GM18873 (cell line): ENCODE measurements around the gene CNTN5.

ENCODE experiments used
- ATAC-seq: cut with Tn5 transposase; IDR thresholded peaks from one replicate; pipeline ENCODE4 v1.9.1; 2021; ENCODE audit warnings: mild to moderate bottlenecking, moderate library complexity, moderate number of reproducible peaks; ENCODE audit not compliant: unreplicated experiment, low FRiP score

Gene CNTN5

DNA sequence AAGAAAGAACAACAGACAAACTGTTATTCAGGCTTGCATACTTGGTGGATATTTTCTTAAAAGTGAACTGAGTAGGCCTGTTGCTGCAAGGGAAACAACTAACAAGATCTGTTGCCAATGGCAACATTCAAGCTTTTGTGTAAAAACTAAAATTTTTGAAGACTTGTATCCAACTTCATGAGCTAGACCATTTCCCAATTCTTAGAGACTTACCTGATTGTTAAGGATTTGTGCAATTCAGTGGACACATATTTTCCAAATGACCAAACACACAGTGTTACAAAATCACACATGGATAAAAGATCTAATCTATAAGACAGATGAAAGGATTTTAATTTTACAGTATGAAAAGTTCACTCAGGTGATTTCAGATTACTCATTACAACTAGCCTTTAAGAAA is 564.1 kb downstream of the CNTN5 start:
- no peak for ATAC-seq

DNA sequence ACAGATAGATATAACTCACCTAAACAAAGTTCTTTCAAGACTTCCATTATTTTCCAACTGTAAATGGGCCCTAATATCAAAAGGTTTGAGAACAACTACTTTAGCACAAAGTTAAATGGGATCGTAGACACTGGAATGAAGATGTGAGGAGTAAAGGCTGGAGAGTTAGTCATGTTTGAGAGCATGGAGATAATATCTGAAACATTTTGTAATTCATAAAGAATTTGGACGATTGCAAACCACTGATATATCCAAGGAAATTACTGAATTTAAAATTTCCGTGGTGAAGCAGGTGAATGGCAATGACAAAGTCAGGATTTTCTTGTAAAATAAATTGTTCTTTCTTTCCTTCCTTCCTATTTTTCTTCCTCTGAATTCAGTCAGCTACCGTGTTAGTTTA is 564.9 kb downstream of the CNTN5 start:
- no peak for ATAC-seq

DNA sequence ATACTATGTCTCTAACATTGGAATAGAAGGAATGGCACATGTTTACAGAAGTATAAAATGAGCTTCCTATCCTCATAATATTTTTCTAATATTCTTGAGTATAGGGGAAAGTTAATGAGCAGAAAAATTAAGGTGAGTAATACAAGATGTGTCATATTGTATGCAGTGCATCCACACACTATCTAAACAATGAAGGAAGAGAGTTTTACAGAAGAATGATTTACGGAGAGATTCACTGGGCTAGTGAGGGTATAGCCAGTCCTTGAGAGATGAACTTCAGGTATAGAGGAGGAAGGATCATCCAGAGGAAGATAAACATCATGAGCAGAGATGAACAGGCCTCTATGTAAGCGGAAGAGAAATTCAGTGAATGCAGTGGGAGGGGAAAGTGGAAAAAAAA is 569.0 kb downstream of the CNTN5 start:
- no peak for ATAC-seq

DNA sequence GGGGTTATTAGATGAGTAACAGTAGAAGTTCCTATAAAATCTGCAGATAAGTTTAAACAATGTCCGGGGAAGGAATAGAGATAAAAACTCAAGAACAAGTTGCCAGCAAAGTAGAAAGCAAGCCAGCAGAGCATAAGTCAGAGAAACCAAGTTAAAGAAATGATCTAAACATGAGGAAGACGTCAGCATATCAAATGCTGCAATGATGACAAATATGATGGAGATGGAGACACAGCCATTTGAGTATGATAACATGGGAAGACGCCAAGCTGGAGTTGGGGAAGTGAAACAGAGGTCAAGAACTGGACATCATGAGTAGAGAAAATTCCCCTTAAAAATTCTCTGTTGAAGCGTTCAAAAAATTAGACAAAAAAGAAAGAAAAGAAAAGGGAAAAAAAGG is 571.5 kb downstream of the CNTN5 start:
- ATAC-seq, result no peak

DNA sequence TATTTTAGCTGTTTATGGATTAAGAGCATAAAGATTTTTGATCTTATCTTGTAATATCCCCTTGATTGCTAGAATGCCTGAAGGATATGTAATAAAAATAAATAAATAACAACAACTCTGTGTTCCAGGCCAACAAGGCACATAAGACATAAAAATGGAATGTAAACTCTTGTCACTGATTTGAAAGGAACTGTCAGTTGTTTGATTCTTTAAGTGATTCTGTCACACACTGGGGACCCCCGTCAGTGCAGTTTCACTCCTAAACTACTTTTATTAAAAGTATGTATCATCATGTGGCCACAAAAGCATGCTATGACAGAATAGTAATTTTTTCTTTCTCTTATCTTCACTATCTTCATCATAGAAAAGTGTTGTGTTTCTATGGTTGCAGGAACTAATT is 572.4 kb downstream of the CNTN5 start:
- no peak for ATAC-seq

DNA sequence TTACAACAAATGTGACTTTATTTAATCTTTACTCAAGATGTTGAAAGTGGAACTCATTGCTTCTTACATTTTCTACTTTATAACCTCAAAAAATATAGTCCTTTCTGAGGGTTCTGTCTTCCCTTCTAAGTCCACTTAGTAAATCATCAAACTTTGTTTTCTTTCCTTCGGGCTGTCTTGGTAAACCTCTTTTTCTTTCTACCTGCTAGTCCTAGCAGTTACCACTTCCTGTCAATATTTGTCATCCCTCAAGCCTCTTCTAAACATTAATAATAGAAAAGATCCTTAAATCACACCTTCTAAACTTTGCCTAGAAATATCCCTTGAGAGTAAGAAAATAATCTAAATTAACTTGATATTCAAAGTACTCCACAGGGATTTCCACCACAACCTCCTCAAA is 580.4 kb downstream of the CNTN5 start:
- ATAC-seq, result no peak

DNA sequence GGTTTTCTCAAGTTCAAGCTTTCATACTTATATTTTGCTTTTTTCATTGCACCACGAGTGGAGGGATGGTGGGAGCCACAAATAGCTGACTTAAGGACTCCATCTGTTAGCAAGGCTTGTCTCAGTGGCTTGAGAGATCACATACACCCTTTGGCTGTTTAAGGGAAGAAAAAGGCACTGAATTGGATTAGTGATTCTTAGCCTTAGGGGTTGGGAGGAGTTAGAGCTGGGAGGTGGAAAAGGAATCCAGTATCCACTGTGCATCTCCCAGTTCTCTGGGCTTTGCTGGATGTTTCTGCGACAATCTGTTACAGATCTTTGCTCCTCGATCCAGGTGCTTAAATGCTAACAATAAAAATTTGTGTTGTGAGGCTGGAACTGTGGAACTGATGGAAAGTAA is 593.6 kb downstream of the CNTN5 start:
- ATAC-seq, result no peak

DNA sequence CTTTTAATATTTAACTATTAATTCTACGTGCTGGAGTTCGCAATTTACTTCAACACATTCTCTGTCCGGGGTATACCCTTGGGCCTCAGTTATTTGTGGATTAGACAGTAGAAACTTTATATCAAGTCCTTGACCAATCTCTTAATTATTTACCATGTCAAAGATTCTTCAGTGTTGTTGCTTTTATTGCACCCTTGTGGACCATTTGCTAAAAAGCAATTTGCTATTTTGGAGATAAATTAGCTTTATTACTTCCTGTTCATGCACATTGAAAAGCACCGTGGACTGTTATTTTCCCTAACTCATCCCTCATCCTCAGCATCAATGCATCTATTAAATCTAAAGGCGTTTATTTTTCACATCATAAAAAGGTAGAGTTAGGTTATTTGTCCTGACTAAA is 609.9 kb downstream of the CNTN5 start:
- no peak for ATAC-seq

DNA sequence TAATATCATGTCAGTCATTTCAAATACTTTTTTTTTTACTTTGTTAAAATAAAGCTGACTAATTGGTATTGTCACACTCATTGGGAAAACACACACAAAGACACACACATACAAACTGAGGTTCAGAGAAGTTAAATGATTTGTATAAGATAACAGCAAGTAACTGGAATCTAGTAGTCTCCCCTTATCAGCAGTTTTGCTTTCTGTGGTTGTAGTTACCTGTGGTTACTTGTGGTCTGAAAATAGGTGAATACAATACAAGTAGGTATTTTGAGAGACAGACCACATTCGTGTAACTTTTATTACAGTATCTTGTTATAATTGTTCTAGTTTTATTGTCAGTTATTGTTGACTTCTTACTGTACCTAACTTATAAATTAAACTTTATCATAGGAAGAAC is 610.9 kb downstream of the CNTN5 start:
- ATAC-seq, result no peak

DNA sequence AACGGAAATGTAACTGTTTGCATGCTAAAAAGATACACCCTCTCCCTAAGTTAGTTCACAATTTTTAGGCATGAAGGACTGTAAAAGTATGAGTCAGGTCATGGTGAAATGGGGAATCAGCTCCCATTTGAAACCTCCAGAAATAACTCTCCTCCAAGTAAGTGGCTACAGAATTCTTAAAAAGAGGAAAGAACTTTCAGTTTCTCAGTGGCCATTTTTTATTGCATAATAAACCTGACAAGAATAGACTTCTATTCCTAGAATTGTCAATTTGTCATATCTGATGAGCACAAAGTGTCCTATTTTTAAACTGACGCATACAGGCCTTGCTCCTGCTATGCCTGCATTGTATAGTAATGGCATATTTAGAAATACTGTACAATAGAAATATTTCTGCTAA is 612.2 kb downstream of the CNTN5 start:
- ATAC-seq, result no peak

DNA sequence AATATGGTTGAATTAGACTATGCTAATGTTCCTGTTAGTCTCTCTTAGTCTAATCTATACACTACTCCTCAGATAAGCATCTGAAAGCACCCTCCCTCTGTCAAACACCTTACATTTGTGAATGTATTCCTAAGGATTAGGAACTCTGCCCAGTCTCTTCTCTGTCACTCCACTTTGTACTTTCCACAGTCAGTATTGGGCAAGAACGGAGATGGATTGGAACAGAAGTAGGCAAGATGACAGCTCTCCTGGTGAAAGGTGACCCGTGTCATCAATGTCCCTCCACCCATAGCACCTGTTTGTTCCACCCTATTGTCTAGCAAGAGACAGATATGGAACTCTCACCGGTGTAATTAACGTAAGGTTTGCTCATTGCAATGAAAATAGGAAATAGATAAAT is 613.8 kb downstream of the CNTN5 start:
- no peak for ATAC-seq

DNA sequence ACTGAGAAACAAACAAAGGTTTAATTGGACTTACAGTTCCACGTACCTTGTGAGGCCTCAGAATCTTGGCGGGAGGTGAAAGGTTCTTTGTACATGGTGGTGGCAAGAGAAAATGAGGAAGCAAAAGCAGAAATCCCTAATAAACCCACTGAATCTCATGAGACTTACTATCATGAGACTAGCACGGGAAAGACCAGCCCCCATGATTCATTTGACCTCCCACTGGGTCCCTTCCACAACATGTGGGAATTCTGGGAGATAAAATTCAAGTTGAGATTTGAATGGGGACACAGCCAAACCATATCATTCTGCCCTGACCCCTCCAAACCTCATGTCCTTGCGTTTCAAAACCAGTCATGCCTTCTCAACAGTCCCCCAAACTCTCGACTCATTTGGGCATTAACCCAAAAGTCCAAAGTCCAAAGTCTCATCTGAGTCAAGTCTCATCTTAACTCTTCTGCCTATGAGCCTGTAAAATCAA is 617.4 kb downstream of the CNTN5 start:
- ATAC-seq, result no peak

DNA sequence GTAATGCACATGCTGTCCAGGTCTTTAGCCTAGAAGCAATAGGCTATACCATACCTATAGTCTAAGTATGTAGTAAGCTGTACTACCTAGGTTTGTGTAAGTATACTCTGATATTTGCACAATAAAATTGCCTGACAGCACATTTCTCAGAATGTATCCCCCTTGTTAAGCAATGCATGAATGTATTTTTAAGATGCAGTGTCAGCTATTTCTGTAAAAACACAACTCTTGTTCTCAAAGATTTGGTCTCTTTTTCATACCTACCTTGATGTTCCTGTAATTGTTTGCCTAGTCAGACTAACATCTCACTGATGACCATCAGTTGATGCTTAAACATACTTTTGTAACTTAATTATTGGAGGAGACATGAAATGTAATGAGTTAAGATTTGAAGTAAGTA is 619.9 kb downstream of the CNTN5 start:
- no peak for ATAC-seq

DNA sequence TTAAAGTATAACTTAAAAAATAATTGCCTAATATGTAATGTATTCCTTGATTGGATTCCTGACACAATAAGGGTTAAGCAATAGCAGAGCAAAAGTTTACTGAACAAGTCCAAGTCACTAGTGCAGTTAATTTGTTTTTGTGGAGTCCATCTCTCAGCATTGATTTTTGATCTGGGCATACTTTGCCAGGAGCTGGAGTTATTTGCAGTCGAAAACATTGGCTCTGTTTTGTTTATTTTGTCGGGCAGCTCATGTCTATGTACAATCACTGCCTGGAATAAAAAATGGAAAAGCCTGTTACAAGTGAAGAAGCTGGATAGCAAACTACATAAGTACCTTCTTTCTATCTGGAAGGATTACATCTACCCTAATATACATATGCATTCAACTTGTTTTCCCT is 625.2 kb downstream of the CNTN5 start:
- ATAC-seq, result no peak

DNA sequence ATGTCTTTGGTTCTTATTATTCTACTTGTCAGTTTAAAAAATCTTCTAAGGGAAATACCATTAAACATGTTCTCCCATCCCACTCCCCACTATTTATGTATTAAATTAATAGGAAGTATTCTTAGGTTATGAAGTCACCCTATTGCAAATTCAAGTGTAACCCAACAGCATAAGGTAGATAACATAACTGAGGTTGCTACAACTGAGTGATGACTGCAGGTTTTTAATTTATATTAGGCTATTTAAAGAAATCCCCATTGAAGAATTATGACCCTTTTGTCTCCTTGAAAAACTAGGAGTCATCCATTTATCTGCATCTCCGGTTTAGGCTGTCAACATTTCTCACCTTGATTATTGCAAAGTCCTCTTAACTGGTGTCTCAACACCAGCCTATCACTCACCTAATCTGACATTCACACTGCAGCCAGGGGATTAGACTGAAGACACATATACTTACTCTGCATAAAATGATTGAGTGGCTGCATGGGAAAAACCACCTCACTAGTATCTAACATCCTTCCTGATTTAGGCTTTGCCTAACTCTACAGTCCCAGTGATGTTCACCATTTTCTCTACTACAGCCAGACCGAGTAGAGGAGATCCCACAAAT is 649.4 kb downstream of the CNTN5 start:
- ATAC-seq, result no peak

DNA sequence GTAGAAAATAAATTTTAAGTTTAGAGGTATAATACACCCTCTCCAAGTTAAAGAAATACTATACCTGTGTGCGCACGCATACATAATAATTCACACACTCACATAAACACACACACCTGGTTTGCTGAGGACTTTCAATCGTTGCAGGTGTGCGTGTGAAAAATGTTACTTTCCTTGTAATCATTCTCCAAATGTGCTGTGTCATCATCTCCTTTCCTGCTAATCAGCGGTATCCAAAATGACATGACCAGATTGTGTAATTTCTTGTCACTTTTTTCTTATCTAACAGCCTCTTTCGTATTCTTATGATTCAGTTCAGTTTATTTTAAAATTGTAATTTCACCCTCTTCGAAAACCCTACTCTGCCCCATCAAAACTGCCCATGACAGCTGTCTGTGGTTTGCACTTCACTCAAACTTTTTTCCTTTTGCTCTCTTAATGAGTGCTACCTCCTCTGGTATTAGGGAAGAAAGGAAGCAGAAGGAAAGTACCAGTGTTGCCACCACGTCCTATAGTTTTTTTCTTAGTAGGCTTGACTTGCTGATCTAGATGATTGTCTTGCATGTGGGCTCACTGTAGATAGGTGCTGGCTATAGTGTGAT is 651.2 kb downstream of the CNTN5 start:
- no peak for ATAC-seq

DNA sequence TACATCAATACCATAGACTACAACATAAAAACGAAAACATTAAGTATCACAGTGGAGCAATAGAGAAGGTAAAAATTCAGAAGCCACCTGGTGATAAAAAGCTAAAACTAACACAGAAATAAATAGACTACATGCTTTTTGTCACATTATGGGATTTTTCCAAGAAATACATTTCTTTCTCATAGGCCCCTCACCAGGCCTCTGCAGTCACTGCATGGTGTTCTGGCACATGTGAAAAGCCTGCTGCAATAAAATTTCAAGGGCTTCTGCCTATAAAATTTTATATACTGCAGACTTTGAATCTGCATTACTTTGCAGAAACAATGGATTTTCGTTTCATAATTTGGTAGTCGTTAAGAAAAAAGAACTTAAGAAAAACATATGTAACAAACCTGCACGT is 655.5 kb downstream of the CNTN5 start:
- ATAC-seq, result no peak

DNA sequence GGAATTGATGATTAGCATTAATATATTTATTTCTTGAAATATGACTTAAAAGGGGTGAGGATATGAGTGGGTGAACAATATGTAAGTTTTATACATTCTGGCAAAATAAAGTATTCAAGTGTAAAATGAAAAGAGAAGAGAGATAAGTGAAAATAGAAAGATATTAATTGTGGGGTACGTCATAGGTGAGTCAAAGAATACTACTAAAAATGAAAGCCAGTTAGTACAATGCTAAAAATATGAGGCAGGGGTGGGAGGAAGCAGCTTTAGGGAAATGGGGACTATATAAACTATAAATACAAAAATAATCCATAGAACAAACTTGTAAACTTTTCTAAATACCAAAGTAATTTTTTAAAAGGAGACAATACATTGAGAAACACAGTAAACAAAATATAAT is 661.4 kb downstream of the CNTN5 start:
- ATAC-seq, result no peak

DNA sequence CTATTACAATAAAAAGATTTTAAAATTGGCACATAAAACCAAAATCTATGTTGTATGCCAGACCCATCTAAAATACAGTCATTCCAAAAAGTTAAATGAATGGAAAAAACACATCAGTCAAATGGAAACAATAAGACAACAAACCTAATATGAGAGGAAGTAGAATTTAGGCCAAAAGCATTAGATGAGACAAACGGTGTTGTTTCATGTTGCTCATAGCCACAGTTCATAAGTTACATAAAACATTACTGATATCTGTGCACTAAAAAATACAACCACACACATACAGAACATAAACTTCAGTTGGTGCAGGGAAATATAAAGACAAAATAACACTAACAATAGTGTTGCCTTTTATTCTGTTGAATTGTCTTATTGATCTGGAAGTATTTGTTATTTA is 661.9 kb downstream of the CNTN5 start:
- no peak for ATAC-seq

DNA sequence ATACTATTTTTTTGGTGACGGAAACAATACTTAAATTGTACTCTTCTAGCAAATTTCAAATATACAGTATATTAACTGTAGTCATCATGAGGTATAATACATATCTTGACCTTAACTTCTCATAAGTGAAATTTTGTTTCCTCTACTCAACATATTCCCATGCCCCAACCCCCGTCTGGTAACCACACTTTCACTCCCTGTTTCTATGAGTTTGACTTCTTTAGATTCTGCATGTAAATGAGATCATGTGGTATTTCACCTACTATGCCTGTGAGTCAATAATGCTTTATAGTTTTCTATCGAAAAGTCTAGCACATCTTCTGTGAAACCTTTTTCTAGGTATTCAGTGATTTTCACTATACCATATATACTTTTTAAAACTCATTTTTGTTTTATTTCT is 663.2 kb downstream of the CNTN5 start:
- ATAC-seq, result no peak

DNA sequence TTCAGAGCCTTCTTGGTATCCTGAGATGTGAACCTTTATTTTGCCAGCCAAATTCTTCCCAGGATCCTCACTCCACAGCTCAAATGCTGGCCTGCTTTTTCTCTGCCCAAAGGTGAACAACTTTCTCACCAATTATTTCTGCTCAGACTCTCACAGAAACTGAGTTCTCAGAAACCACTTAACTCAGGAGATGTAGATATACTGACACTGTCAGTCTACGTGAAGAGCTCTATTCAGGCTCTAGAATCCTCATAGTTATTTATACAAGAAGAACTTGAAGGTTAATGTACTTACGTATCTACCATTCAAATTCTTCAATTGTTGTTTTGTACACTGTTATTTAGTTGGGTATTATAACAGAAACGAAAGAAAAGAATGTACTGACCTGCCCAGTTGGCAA is 666.1 kb downstream of the CNTN5 start:
- no peak for ATAC-seq

DNA sequence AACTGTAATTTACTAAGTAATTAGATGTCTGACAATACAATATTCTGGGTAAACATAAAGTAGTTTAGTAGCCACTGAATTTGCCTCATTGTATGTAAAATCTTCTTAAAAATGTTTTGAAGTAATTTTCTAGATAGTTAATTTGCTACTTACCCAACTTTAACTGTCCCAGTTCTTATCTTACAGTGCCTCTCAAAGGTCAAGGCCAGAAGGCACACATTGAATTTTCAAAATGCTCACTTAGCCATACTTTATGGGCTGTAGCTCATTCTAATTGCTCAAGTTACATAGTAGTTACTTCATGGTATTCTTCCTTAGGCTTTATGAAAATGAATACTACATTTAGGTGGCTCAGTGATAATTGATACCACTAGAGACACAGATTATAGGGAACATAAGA is 666.6 kb downstream of the CNTN5 start:
- ATAC-seq, result no peak
